Vagina (tissue), 2 donors: ENCODE measurements around the gene PIK3R6. TPM values are rescaled to one million over a fixed set of nuclear protein-coding genes. Genes with fewer than 3 reads are reported as not detected.
A peak's percentile ranks its signal among the peaks of the same experiment; 100 is the strongest.

Experiments
- DNase-seq, 2 donors: peaks; one replicate each; pipeline ENCODE4 v3.0.0-alpha.2; 2017; ENCODE audit errors: extremely low spot score in 2 of 2
- H3K27ac ChIP-seq: fragments of 200-600 bp; sonication (generic); one replicate; pipeline ENCODE4 v1.5.1; 2019
- H3K27me3 ChIP-seq: fragments of 200-600 bp; sonication (generic); one replicate; pipeline ENCODE4 v1.5.1; 2019
- H3K36me3 ChIP-seq, 2 donors: fragments of 200-600 bp; sonication (generic); one replicate each; pipeline ENCODE4 v1.5.1; 2017 to 2019
- H3K4me1 ChIP-seq: fragments of 200-600 bp; sonication (generic); one replicate; pipeline ENCODE4 v1.5.1; 2019
- H3K4me3 ChIP-seq, 2 donors: fragments of 200-600 bp; sonication (generic); 1 replicate in 1 of 2; 2 replicates in 1 of 2; pipeline ENCODE4 v1.5.1; 2016 to 2019
- H3K9me3 ChIP-seq: fragments of 200-600 bp; sonication (generic); one replicate; pipeline ENCODE4 v1.5.1; 2019
- CTCF ChIP-seq, 3 experiments: fragments of 450-650 bp in 2 of 3; fragments of 200-600 bp in 1 of 3; sonication (generic) in 1 of 3; IDR thresholded peaks; one replicate each; pipeline ENCODE4 v1.5.1; 2017 to 2019; ENCODE audit warnings: antibody characterized with exemption in 3 of 3, mild to moderate bottlenecking in 2 of 3, moderate library complexity in 2 of 3
- POLR2A ChIP-seq, 2 donors: fragments of 450-650 bp; IDR thresholded peaks; one replicate each; pipeline ENCODE4 v1.6.1; 2017; ENCODE audit warnings: antibody characterized with exemption in 2 of 2, mild to moderate bottlenecking in 2 of 2, moderate library complexity in 2 of 2
- POLR2AphosphoS5 ChIP-seq, 2 donors: sonication (generic); formaldehyde crosslinking; IDR thresholded peaks; one replicate each; pipeline ENCODE4 v1.9.0; 2017; ENCODE audit warnings: antibody characterized with exemption in 2 of 2, mild to moderate bottlenecking in 2 of 2, low read depth in 1 of 2; ENCODE audit not compliant: insufficient read depth in 1 of 2
- intact Hi-C: fragments of 100-400 bp; cut with DNase I; formaldehyde crosslinking; loops from one replicate; pipeline ENCODE4 v1.15.1; 2023
- total RNA-seq: library from RNA; depleted of rRNA; stranded (reverse); fragments of >200 nt; gene quantifications from one replicate; pipeline ENCODE4 v1.2.3, GENCODE V29; 2016

PIK3R6 gene
- total RNA-seq, 1 donor from 2014 or later, result 3.2 TPM

- Histone ChIP-seq H3K4me1 (no peaks in the 10 kb centered on the region), H3K27ac (no peak overlapping the region), H3K36me3 (no peaks in the 10 kb centered on the region), H3K4me3 (no peak overlapping the region), H3K27me3 (no peaks in the 10 kb centered on the region), H3K9me3 (no peaks in the 10 kb centered on the region)
- intact Hi-C loops, result no loop called here
- TF ChIP-seq CTCF (IDR thresholded peaks at IDR 0.05), result no peak
- no peak for TF ChIP-seq POLR2A (IDR thresholded peaks at IDR 0.05)
- TF ChIP-seq POLR2AphosphoS5 (IDR thresholded peaks at IDR 0.05; ENCODE audit: insufficient read depth in 1 of 2, low read depth in 1 of 2), result no peak
- no peak for DNase-seq
Measured at GRCh38 chr17:8913091-8913490, 45.6 kb upstream of the PIK3R6 start.

GRCh38 chr17:8912084-8912981 lies 44.9 kb upstream of the PIK3R6 start:
- no peak for DNase-seq
- Histone ChIP-seq H3K27me3 (no peaks in the 10 kb centered on the region), H3K4me1 (no peaks in the 10 kb centered on the region), H3K36me3 (no peaks in the 10 kb centered on the region), H3K9me3 (no peaks in the 10 kb centered on the region), H3K4me3 (no peak overlapping the region), H3K27ac (no peak overlapping the region)
- no peak for TF ChIP-seq POLR2A (IDR thresholded peaks at IDR 0.05)
- TF ChIP-seq CTCF (IDR thresholded peaks at IDR 0.05), result no peak
- no peak for TF ChIP-seq POLR2AphosphoS5 (IDR thresholded peaks at IDR 0.05; ENCODE audit: insufficient read depth in 1 of 2, low read depth in 1 of 2)
- intact Hi-C loops, result no loop called here

GRCh38 chr17:8910969-8911604 lies 43.6 kb upstream of the PIK3R6 start:
- H3K4me1 ChIP-seq, result no peaks in the 10 kb centered on the region
- intact Hi-C loops, result no loop called here
- DNase-seq, result peak in 1 of 2 donors; percentile 84
- no peaks in the 10 kb centered on the region for H3K36me3 ChIP-seq
- no peak overlapping the region for H3K4me3 ChIP-seq
- H3K27ac ChIP-seq, result no peak overlapping the region
- TF ChIP-seq POLR2A (IDR thresholded peaks at IDR 0.05) (no peak), CTCF (IDR thresholded peaks at IDR 0.05) (no peak), POLR2AphosphoS5 (IDR thresholded peaks at IDR 0.05; ENCODE audit: insufficient read depth in 1 of 2, low read depth in 1 of 2) (no peak)
- H3K27me3 ChIP-seq, result no peaks in the 10 kb centered on the region
- H3K9me3 ChIP-seq, result no peaks in the 10 kb centered on the region

- H3K4me1 ChIP-seq, result no peaks in the 10 kb centered on the region
- no peak overlapping the region for H3K4me3 ChIP-seq
- DNase-seq, result peak in 1 of 2 donors; percentile 79
- no peak overlapping the region for H3K27ac ChIP-seq
- H3K9me3 ChIP-seq, result no peaks in the 10 kb centered on the region
- no peak for TF ChIP-seq CTCF (IDR thresholded peaks at IDR 0.05)
- TF ChIP-seq POLR2A (IDR thresholded peaks at IDR 0.05), result no peak
- no peak for TF ChIP-seq POLR2AphosphoS5 (IDR thresholded peaks at IDR 0.05; ENCODE audit: insufficient read depth in 1 of 2, low read depth in 1 of 2)
- intact Hi-C loops, result no loop called here
- no peaks in the 10 kb centered on the region for H3K36me3 ChIP-seq
- H3K27me3 ChIP-seq, result no peaks in the 10 kb centered on the region
Measured at GRCh38 chr17:8909586-8910270, 42.3 kb upstream of the PIK3R6 start.
